ENCODE measurements around the gene RHOBTB3.

The RHOBTB3 gene

GRCh38 chr5:95713960-95714710 lies 17.0 kb upstream of the RHOBTB3 start:
- Histone ChIP-seq H3K27ac (ENCODE audit: insufficient read depth, low read depth, low read length, poor library complexity, severe bottlenecking) (no peak overlapping the region), H3K27me3 (ENCODE audit: control insufficient read depth, insufficient read depth, low read length, poor library complexity, severe bottlenecking) (no peaks in the 10 kb centered on the region), H3K9me3 (ENCODE audit: control insufficient read depth, low read length) (no peaks in the 10 kb centered on the region), H3K4me1 (ENCODE audit: control insufficient read depth, insufficient read depth, low read length) (no peaks in the 10 kb centered on the region), H3K36me3 (ENCODE audit: control insufficient read depth, insufficient read depth, low read length) (no peaks in the 10 kb centered on the region), H3K4me3 (ENCODE audit: insufficient read depth, low read depth, low read length) (no peak overlapping the region)
- 93 to 98% methylated on average over 4 of the region's 4 CpGs for WGBS, 2 experiments

DNA sequence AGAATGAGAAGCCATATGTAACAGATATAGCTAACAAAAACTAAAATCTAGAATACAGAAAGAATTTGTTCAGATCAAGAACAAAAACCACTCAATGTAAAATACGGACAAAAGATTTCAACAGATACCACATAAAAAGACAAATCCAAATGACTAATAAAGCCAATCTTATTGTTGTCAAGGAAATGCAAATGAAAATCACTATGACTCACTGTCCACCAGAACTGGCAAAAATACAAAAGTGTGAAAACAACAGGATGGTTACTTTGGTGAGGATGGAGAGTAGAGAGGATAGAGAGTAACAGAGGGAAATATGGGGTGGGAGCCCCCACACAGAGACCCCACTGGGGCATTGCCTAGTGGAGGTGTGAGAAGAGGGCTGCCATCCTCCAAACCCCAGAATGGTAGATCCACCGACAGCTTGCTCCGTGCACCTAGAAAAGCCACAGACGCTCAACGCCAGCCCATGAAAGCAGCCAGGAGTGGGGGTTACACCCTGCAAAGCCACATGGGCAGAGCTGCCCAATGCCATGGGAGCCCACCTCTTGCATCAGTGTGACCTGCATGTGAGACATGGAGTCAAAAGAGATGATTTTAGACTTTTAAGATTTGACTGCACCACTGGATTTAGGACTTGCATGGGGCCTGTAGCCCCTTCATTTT lies 15.2 kb upstream of the RHOBTB3 start:
- 91 to 93% methylated on average over 5 of the region's 5 CpGs for WGBS, 2 experiments
- no peak overlapping the region for H3K4me3 ChIP-seq (ENCODE audit: insufficient read depth, low read depth, low read length)
- H3K4me1 ChIP-seq (ENCODE audit: control insufficient read depth, insufficient read depth, low read length), result no peaks in the 10 kb centered on the region
- no peaks in the 10 kb centered on the region for H3K9me3 ChIP-seq (ENCODE audit: control insufficient read depth, low read length)
- H3K27ac ChIP-seq (ENCODE audit: insufficient read depth, low read depth, low read length, poor library complexity, severe bottlenecking), result no peak overlapping the region
- no peaks in the 10 kb centered on the region for H3K27me3 ChIP-seq (ENCODE audit: control insufficient read depth, insufficient read depth, low read length, poor library complexity, severe bottlenecking)
- no peaks in the 10 kb centered on the region for H3K36me3 ChIP-seq (ENCODE audit: control insufficient read depth, insufficient read depth, low read length)

DNA sequence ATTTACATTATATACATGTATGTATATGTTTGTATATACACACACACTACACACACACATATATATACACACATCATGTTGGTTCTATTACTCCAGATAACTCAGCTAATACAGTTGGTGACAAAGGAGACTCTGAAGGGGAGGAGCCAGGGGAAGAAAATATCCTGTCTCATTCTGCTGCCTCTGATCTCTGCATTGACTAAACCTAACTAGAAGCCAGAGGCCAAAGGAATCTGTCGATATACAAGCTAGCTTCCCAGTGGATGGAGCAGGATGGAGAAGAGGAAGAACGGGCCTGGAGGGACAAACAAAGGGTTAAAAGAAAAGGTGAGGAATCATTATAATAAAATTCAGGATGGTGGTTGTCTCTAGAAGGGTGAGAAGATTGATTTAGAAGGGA lies 13.7 kb upstream of the RHOBTB3 start:
- H3K36me3 ChIP-seq (ENCODE audit: control insufficient read depth, insufficient read depth, low read length), result no peaks in the 10 kb centered on the region
- no peaks in the 10 kb centered on the region for H3K9me3 ChIP-seq (ENCODE audit: control insufficient read depth, low read length)
- no peaks in the 10 kb centered on the region for H3K27me3 ChIP-seq (ENCODE audit: control insufficient read depth, insufficient read depth, low read length, poor library complexity, severe bottlenecking)
- 88 to 91% methylated on average over 2 of the region's 2 CpGs for WGBS, 2 experiments
- no peaks in the 10 kb centered on the region for H3K4me1 ChIP-seq (ENCODE audit: control insufficient read depth, insufficient read depth, low read length)
- no peak overlapping the region for H3K27ac ChIP-seq (ENCODE audit: insufficient read depth, low read depth, low read length, poor library complexity, severe bottlenecking)
- no peak overlapping the region for H3K4me3 ChIP-seq (ENCODE audit: insufficient read depth, low read depth, low read length)

DNA sequence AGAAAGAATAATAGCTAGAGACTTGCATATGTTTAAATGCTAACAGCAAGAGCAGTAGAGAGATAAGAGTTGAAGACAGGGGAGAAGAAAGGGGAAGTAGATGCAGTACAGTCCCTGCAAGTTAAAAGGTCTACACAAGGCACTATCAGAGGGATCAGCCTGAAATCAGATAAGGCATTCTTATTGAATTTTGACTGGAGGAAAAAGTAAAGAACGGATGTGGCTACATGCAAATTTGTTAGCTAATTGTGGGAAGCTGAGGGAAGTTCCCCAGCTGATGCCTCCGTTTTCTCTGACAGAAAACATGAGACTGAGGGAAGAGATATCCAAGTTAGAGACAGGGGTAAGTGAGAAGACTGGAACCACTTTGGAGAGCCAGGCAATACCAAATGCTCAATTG lies 12.9 kb upstream of the RHOBTB3 start:
- Histone ChIP-seq H3K4me3 (ENCODE audit: insufficient read depth, low read depth, low read length) (no peak overlapping the region), H3K27ac (ENCODE audit: insufficient read depth, low read depth, low read length, poor library complexity, severe bottlenecking) (no peak overlapping the region), H3K36me3 (ENCODE audit: control insufficient read depth, insufficient read depth, low read length) (no peaks in the 10 kb centered on the region), H3K27me3 (ENCODE audit: control insufficient read depth, insufficient read depth, low read length, poor library complexity, severe bottlenecking) (no peaks in the 10 kb centered on the region), H3K4me1 (ENCODE audit: control insufficient read depth, insufficient read depth, low read length) (no peaks in the 10 kb centered on the region), H3K9me3 (ENCODE audit: control insufficient read depth, low read length) (no peaks in the 10 kb centered on the region)
- 68 to 71% methylated on average over 2 of the region's 2 CpGs for WGBS, 2 experiments

DNA sequence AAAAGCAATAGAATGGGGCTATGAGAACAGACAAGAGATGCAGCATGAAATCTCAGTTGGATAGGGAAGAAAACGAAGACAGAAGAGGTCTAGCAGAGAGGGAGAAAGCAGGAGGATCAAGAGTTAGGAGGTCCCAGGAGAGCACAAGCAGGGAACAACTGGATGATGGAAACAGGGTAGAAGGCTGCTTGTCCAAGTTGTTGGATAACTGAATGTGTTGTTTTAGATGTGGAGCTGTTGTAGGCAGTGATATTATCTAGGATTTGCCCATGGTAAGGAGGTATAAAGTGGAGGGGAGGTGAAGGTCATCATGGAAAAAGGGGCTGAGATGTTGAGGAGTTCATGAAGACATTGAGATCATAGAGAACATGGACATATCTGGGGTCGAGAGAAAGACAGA lies 12.4 kb upstream of the RHOBTB3 start:
- no peaks in the 10 kb centered on the region for H3K4me1 ChIP-seq (ENCODE audit: control insufficient read depth, insufficient read depth, low read length)

DNA sequence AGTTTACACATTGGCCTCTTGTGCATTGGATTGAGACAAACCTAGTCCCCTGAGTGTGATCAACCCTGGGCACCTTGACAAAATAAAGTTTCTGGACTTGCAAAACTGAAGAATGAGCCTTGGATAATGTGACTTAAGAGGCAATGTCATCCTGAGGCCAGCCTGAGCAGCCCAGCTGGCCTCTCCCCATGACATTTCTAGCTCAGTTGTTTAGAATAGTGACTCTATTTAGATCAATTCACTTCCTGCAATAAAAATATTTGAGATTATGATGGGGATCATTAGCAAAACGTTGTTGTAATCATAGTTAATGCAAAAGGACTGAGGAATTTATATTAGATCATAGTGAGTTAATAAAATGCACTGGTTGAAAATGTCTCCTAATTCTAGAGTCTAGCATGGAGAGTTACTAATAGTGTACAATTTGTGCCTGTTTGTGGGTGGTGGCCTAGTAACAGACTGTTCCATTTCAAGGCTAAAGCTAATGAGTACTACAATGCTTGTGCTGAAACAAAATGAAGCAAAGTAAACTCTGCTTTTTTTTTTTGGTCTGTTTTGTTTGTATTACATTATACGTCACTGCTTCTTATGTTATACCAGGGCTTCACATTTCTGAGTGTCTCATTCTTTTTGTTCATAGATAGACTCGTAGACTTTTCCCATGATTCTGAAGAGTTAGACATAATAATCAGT lies 10.9 kb upstream of the RHOBTB3 start:
- 82 to 84% methylated on average over 3 of the region's 3 CpGs for WGBS, 2 experiments
- no peaks in the 10 kb centered on the region for H3K4me1 ChIP-seq (ENCODE audit: control insufficient read depth, insufficient read depth, low read length)
- H3K36me3 ChIP-seq (ENCODE audit: control insufficient read depth, insufficient read depth, low read length), result no peaks in the 10 kb centered on the region

More for the DNA sequence above, 12.4 kb upstream of the RHOBTB3 start:
- WGBS, 2 experiments, result 91 to 93% methylated on average over 2 of the region's 2 CpGs
- Histone ChIP-seq H3K27me3 (ENCODE audit: control insufficient read depth, insufficient read depth, low read length, poor library complexity, severe bottlenecking) (no peaks in the 10 kb centered on the region), H3K27ac (ENCODE audit: insufficient read depth, low read depth, low read length, poor library complexity, severe bottlenecking) (no peak overlapping the region), H3K9me3 (ENCODE audit: control insufficient read depth, low read length) (no peaks in the 10 kb centered on the region), H3K4me3 (ENCODE audit: insufficient read depth, low read depth, low read length) (no peak overlapping the region), H3K36me3 (ENCODE audit: control insufficient read depth, insufficient read depth, low read length) (no peaks in the 10 kb centered on the region)

DNA sequence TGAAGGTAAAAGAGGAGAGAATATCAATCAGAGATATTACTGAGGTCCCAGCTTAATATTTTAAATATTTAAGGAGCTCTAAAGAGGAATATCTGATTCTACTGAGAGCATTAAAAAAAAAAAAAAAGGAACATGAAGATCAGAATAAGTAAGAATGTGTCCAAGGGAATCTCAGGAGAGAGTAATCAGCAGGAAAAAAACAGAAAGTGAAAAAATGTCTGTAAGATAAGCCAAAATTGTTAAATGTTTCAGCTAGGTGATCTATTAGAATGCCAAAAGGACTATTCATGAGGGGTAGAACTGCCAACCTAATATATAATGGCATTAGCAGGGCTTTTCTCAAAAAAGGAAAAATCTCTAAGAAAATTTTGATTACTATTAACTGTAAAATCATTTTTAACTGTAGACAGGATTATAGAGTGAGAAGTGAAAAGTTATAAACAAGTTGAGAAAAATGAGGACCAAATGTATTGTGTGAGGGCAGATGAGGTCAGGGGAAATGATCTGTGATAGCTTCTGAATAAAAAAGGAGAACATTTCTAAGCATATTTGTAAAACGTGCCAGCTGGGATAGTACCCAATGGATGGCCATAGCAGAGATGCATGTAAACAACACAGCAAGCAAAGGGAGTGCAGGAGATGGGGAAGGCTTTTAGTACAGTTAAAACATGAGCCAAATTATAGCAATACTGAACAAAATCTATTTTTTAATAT lies 9.4 kb upstream of the RHOBTB3 start:
- no peaks in the 10 kb centered on the region for H3K36me3 ChIP-seq (ENCODE audit: control insufficient read depth, insufficient read depth, low read length)
- no peak overlapping the region for H3K27ac ChIP-seq (ENCODE audit: insufficient read depth, low read depth, low read length, poor library complexity, severe bottlenecking)
- WGBS, 2 experiments, result 71 to 88% methylated on average over 1 of the region's 1 CpG
- H3K4me3 ChIP-seq (ENCODE audit: insufficient read depth, low read depth, low read length), result no peak overlapping the region
- no peaks in the 10 kb centered on the region for H3K27me3 ChIP-seq (ENCODE audit: control insufficient read depth, insufficient read depth, low read length, poor library complexity, severe bottlenecking)
- H3K9me3 ChIP-seq (ENCODE audit: control insufficient read depth, low read length), result no peaks in the 10 kb centered on the region
- H3K4me1 ChIP-seq (ENCODE audit: control insufficient read depth, insufficient read depth, low read length), result no peaks in the 10 kb centered on the region

More for the DNA sequence above, 10.9 kb upstream of the RHOBTB3 start:
- H3K9me3 ChIP-seq (ENCODE audit: control insufficient read depth, low read length), result no peaks in the 10 kb centered on the region
- H3K27ac ChIP-seq (ENCODE audit: insufficient read depth, low read depth, low read length, poor library complexity, severe bottlenecking), result no peak overlapping the region
- no peaks in the 10 kb centered on the region for H3K27me3 ChIP-seq (ENCODE audit: control insufficient read depth, insufficient read depth, low read length, poor library complexity, severe bottlenecking)
- H3K4me3 ChIP-seq (ENCODE audit: insufficient read depth, low read depth, low read length), result no peak overlapping the region

- WGBS, 2 experiments, result 78 to 96% methylated on average over 1 to 4 of the region's 5 CpGs
- no peak overlapping the region for H3K4me3 ChIP-seq (ENCODE audit: insufficient read depth, low read depth, low read length)
- H3K27ac ChIP-seq (ENCODE audit: insufficient read depth, low read depth, low read length, poor library complexity, severe bottlenecking), result no peak overlapping the region
Measured at GRCh38 chr5:95723632-95724369, 7.3 kb upstream of the RHOBTB3 start.

DNA sequence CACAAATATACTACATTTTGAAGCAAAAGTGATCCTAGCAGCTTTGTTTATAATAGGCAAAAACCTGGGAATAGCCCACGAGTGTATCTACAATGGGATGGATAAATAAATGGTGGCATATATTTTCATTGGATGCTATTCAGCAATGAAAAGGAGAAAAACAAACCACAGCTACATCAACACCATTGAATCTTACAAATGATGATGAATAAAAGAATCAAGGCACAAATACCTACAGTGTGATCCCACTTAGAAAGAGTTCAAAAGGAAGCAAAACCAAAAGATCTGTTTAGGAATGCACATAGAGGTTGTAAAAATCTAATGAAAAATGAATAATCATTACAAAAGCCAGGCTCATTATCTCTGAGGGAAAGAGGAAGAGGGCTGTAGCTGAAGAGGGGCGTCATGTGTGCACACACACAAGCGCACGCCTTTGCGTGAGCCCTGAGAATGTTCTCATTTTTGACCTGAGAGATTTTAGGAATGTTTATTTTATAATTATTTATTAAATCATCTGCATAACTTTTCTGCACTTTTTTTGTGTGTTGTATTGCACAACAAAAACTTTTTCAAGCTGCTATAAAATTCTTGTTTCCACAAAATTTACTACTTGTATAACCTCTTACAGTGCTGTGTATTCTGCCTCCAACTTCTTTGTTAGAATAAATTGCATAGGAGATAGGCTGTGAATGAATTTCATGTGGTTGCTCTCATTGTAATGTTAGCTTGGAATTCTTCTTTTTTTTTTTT lies 5.9 kb upstream of the RHOBTB3 start:
- H3K27ac ChIP-seq (ENCODE audit: insufficient read depth, low read depth, low read length, poor library complexity, severe bottlenecking), result no peak overlapping the region
- no peaks in the 10 kb centered on the region for H3K9me3 ChIP-seq (ENCODE audit: control insufficient read depth, low read length)
- 96% methylated on average over 4 of the region's 5 CpGs; no CpG with 5 or more reads in 1 of the 2 experiments for WGBS, 2 experiments
- H3K27me3 ChIP-seq (ENCODE audit: control insufficient read depth, insufficient read depth, low read length, poor library complexity, severe bottlenecking), result peaks cover 13% of the 10 kb centered on the region
- H3K4me3 ChIP-seq (ENCODE audit: insufficient read depth, low read depth, low read length), result no peak overlapping the region
- H3K4me1 ChIP-seq (ENCODE audit: control insufficient read depth, insufficient read depth, low read length), result no peaks in the 10 kb centered on the region
- H3K36me3 ChIP-seq (ENCODE audit: control insufficient read depth, insufficient read depth, low read length), result no peaks in the 10 kb centered on the region

More at GRCh38 chr5:95723632-95724369, 7.3 kb upstream of the RHOBTB3 start:
- Histone ChIP-seq H3K36me3 (ENCODE audit: control insufficient read depth, insufficient read depth, low read length) (no peaks in the 10 kb centered on the region), H3K4me1 (ENCODE audit: control insufficient read depth, insufficient read depth, low read length) (no peaks in the 10 kb centered on the region), H3K27me3 (ENCODE audit: control insufficient read depth, insufficient read depth, low read length, poor library complexity, severe bottlenecking) (no peaks in the 10 kb centered on the region), H3K9me3 (ENCODE audit: control insufficient read depth, low read length) (no peaks in the 10 kb centered on the region)

All from ectodermal cell (in vitro differentiated cells).